HL-60 (cell line): Measurements from ENCODE around the gene PGAP1.

Source experiments
- DNase-seq, 2 experiments: peaks; one replicate each; pipeline ENCODE4 v3.0.0-alpha.2; 2010 to 2020; ENCODE audit warnings: low read depth in 1 of 2, low spot score in 1 of 2
- H3K27ac ChIP-seq: fragments of 250-450 bp; sonication (Bioruptor Pico); replicated peaks from 2 replicates; pipeline ENCODE4 v1.5.1; 2020; ENCODE audit warnings: mild to moderate bottlenecking, moderate library complexity
- H3K27me3 ChIP-seq: fragments of 250-450 bp; sonication (Bioruptor Pico); 2 replicates; pipeline ENCODE4 v1.5.1; 2021; ENCODE audit warnings: mild to moderate bottlenecking, moderate library complexity; ENCODE audit not compliant: insufficient read depth, poor library complexity, severe bottlenecking
- H3K4me3 ChIP-seq: replicated peaks from 2 replicates; pipeline ENCODE4 v1.5.1; 2011; ENCODE audit warnings: mild to moderate bottlenecking, control low read depth, low read length; ENCODE audit not compliant: insufficient read depth
- CTCF ChIP-seq: IDR thresholded peaks from one replicate; pipeline ENCODE4 v1.5.1; 2011; ENCODE audit warnings: low read length, control low read depth, inconsistent platforms; ENCODE audit not compliant: insufficient read depth
- GABPA ChIP-seq: IDR thresholded peaks from 2 replicates; pipeline ENCODE4 v1.6.1; 2012; ENCODE audit warnings: low read depth
- POLR2AphosphoS5 ChIP-seq: IDR thresholded peaks from 2 replicates; pipeline ENCODE4 v1.6.1; 2012; ENCODE audit warnings: low read depth
- REST ChIP-seq: IDR thresholded peaks from 2 replicates; pipeline ENCODE4 v1.6.1; 2012; ENCODE audit warnings: low read depth; ENCODE audit not compliant: insufficient replicate concordance
- SPI1 ChIP-seq: IDR thresholded peaks from 2 replicates; pipeline ENCODE4 v1.6.1; 2012; ENCODE audit warnings: low read depth, mild to moderate bottlenecking, borderline replicate concordance

Gene PGAP1

GRCh38 chr2:196934672-196935071 is 8.2 kb upstream of the PGAP1 start:
- TF ChIP-seq POLR2AphosphoS5 (no peak), GABPA (no peak), SPI1 (no peak), REST (no peak), CTCF (no peak)
- Histone ChIP-seq H3K4me3 (no peak overlapping the region), H3K27ac (no peak overlapping the region), H3K27me3 (no peaks in the 10 kb centered on the region)
- DNase-seq: no peak

- no peak overlapping the region for H3K27ac ChIP-seq
- H3K4me3 ChIP-seq: no peak overlapping the region
- TF ChIP-seq REST (no peak), POLR2AphosphoS5 (no peak), CTCF (no peak), SPI1 (no peak), GABPA (no peak)
- no peak for DNase-seq
- no peaks in the 10 kb centered on the region for H3K27me3 ChIP-seq
Observed at GRCh38 chr2:196931555-196931954, 5.0 kb upstream of the PGAP1 start.

GRCh38 chr2:196927376-196928225 is 1.1 kb upstream of the PGAP1 start:
- H3K27ac ChIP-seq: peak overlapping the region; percentile 83
- TF ChIP-seq SPI1 (no peak), REST (no peak), CTCF (no peak), GABPA (no peak), POLR2AphosphoS5 (no peak)

More at GRCh38 chr2:196927376-196928225, 1.1 kb upstream of the PGAP1 start:
- H3K27me3 ChIP-seq: no peaks in the 10 kb centered on the region
- peak in 1 of 2 experiments; percentile 15 for DNase-seq
- H3K4me3 ChIP-seq: peak overlapping the region; percentile 93
